GM19452 (cell line): ENCODE measurements around the gene HCRTR1.

Experiments
- ATAC-seq: cut with Tn5 transposase; IDR thresholded peaks from one replicate; pipeline ENCODE4 v1.9.1; 2021; ENCODE audit not compliant: unreplicated experiment

The HCRTR1 gene

GRCh38 chr1:31617218-31617915, at the start of gene HCRTR1:
Gene HCRTR1 (plus strand): TSS chr1:31617689. CDS start chr1:31619193, 1,504 bp downstream.
- ATAC-seq = no peak

GRCh38 chr1:31567956-31568570, 49.4 kb upstream of the HCRTR1 start:
- no peak for ATAC-seq

GRCh38 chr1:31568895-31569595, 48.4 kb upstream of the HCRTR1 start:
- ATAC-seq = no peak

GRCh38 chr1:31569596-31570173, 47.8 kb upstream of the HCRTR1 start:
- ATAC-seq = no peak

GRCh38 chr1:31570228-31570627, 47.3 kb upstream of the HCRTR1 start:
- ATAC-seq = no peak

- no peak for ATAC-seq
These were observed 46.6 kb upstream of the HCRTR1 start for GRCh38 chr1:31570906-31571305.

- ATAC-seq = no peak
These were observed 45.9 kb upstream of the HCRTR1 start for GRCh38 chr1:31571340-31572295.

- ATAC-seq = no peak
These were observed 45.0 kb upstream of the HCRTR1 start for GRCh38 chr1:31572323-31573104.

- no peak for ATAC-seq
These were observed 44.2 kb upstream of the HCRTR1 start for GRCh38 chr1:31573261-31573660.

- ATAC-seq = no peak
These were observed 42.6 kb upstream of the HCRTR1 start for GRCh38 chr1:31574749-31575368.

GRCh38 chr1:31575369-31576140, 41.9 kb upstream of the HCRTR1 start:
- no peak for ATAC-seq

- no peak for ATAC-seq
These were observed 41.3 kb upstream of the HCRTR1 start, which contains the start of gene TINAGL1 for GRCh38 chr1:31576201-31576669. Gene TINAGL1 (plus strand): TSS chr1:31576515. CDS start chr1:31577149, 634 bp downstream.

GRCh38 chr1:31576743-31577455, 40.6 kb upstream of the HCRTR1 start:
- ATAC-seq = no peak

- no peak for ATAC-seq
These were observed 39.8 kb upstream of the HCRTR1 start for GRCh38 chr1:31577515-31578192.

GRCh38 chr1:31579374-31579773, 38.1 kb upstream of the HCRTR1 start:
- no peak for ATAC-seq

GRCh38 chr1:31580513-31580870, 37.0 kb upstream of the HCRTR1 start:
- no peak for ATAC-seq

- no peak for ATAC-seq
These were observed 36.4 kb upstream of the HCRTR1 start for GRCh38 chr1:31580891-31581603.
